Thoracic aorta (tissue), 2 donors: ENCODE results near the gene PRRT2. TPM values are rescaled to one million over a fixed set of nuclear protein-coding genes. Genes with fewer than 3 reads are reported as not detected.

Experiments
- ATAC-seq: fragments of 150-250 bp; one replicate; pipeline ENCODE4 v1.8.0; 2017; ENCODE audit warnings: low read depth; ENCODE audit not compliant: insufficient number of reproducible peaks, low FRiP score
- DNase-seq: peaks from one replicate; pipeline ENCODE4 v3.0.0-alpha.2; 2020; ENCODE audit warnings: low spot score
- H3K27ac ChIP-seq, 2 donors: fragments of 200-600 bp; sonication (generic); 1 replicate in 1 of 2; 2 replicates in 1 of 2; pipeline ENCODE4 v1.5.1; 2016; ENCODE audit warnings: mild to moderate bottlenecking in 2 of 2, moderate library complexity in 2 of 2
- H3K27me3 ChIP-seq: fragments of 200-600 bp; sonication (generic); replicated peaks from 2 replicates; pipeline ENCODE4 v1.6.0; 2016; ENCODE audit warnings: mild to moderate bottlenecking; ENCODE audit not compliant: insufficient read depth
- H3K36me3 ChIP-seq: fragments of 200-600 bp; sonication (generic); one replicate; pipeline ENCODE4 v1.5.1; 2016
- H3K4me1 ChIP-seq, 2 donors: fragments of 200-600 bp; sonication (generic); 1 replicate in 1 of 2; 2 replicates in 1 of 2; pipeline versions ENCODE4 v1.5.1 to v1.6.0; 2016; ENCODE audit warnings: low read depth in 2 of 2, mild to moderate bottlenecking in 1 of 2; ENCODE audit not compliant: control insufficient read depth in 1 of 2
- H3K4me3 ChIP-seq: fragments of 200-600 bp; sonication (generic); 2 replicates; pipeline ENCODE4 v1.5.1; 2016; ENCODE audit warnings: mild to moderate bottlenecking
- H3K9me3 ChIP-seq: fragments of 200-600 bp; sonication (generic); 2 replicates; pipeline ENCODE4 v1.5.1; 2016
- CTCF ChIP-seq: fragments of 200-600 bp; sonication (generic); IDR thresholded peaks from one replicate; pipeline ENCODE4 v1.5.1; 2019; ENCODE audit warnings: antibody characterized with exemption
- total RNA-seq, 2 donors: library from RNA; depleted of rRNA; stranded (reverse); fragments of >200 nt; gene quantifications; one replicate each; pipeline versions ENCODE4 v1.1.0 to v1.2.3, GENCODE V29; 2016

The PRRT2 gene
- total RNA-seq, 2 donors from 2014 or later = 39.4 to 40.8 TPM

- DNase-seq = no peak
- Histone ChIP-seq H3K9me3 (no peaks in the 10 kb centered on the region), H3K27ac (peak overlapping the region; percentile 92 to 96), H3K4me1 (peaks cover 42 to 67% of the 10 kb centered on the region in 2 donors), H3K4me3 (peak overlapping the region; percentile 75), H3K27me3 (no peaks in the 10 kb centered on the region), H3K36me3 (peaks cover 9% of the 10 kb centered on the region)
- no peak for TF ChIP-seq CTCF
- ATAC-seq = no peak
These were observed 2.8 kb upstream of the PRRT2 start for GRCh38 chr16:29809031-29809747.

GRCh38 chr16:29809850-29810698 is 1.9 kb upstream of the PRRT2 start:
- DNase-seq (no peak), ATAC-seq (no peak)
- H3K36me3 ChIP-seq = peaks cover 9% of the 10 kb centered on the region
- H3K27me3 ChIP-seq = no peaks in the 10 kb centered on the region
- peak overlapping the region; percentile 92 to 96 for H3K27ac ChIP-seq
- TF ChIP-seq CTCF = no peak
- H3K4me1 ChIP-seq = peaks cover 45 to 70% of the 10 kb centered on the region in 2 donors
- H3K9me3 ChIP-seq = no peaks in the 10 kb centered on the region
- peak overlapping the region; percentile 79 for H3K4me3 ChIP-seq

- peaks cover 47 to 73% of the 10 kb centered on the region in 2 donors for H3K4me1 ChIP-seq
These were observed 1.3 kb upstream of the PRRT2 start for GRCh38 chr16:29810699-29811169.

GRCh38 chr16:29811170-29811895 is 660 bp upstream of the PRRT2 start:
- TF ChIP-seq CTCF = no peak
- peak overlapping the region; percentile 79 for H3K4me3 ChIP-seq
- H3K27me3 ChIP-seq = no peaks in the 10 kb centered on the region
- ATAC-seq = peak; percentile 25
- peak overlapping the region; percentile 92 to 96 for H3K27ac ChIP-seq
- peak; percentile 97 for DNase-seq
- no peaks in the 10 kb centered on the region for H3K9me3 ChIP-seq
- H3K4me1 ChIP-seq = peaks cover 47 to 73% of the 10 kb centered on the region in 2 donors
- H3K36me3 ChIP-seq = peaks cover 9% of the 10 kb centered on the region

More at GRCh38 chr16:29810699-29811169, 1.3 kb upstream of the PRRT2 start:
- peak overlapping the region; percentile 79 for H3K4me3 ChIP-seq
- H3K27ac ChIP-seq = peak overlapping the region; percentile 92 to 96
- no peak for TF ChIP-seq CTCF
- H3K36me3 ChIP-seq = peaks cover 9% of the 10 kb centered on the region
- DNase-seq (no peak), ATAC-seq (no peak)
- no peaks in the 10 kb centered on the region for H3K27me3 ChIP-seq
- H3K9me3 ChIP-seq = no peaks in the 10 kb centered on the region
